GM12875 (cell line): Measurements from ENCODE around the gene GPN3.

Experiments
- H3K4me3 ChIP-seq: one replicate; pipeline ENCODE4 v1.5.1; 2011; ENCODE audit warnings: low read depth, low read length, control low read depth
- CTCF ChIP-seq: IDR thresholded peaks from 2 replicates; pipeline ENCODE4 v1.5.1; 2011; ENCODE audit warnings: low read depth, mild to moderate bottlenecking, control low read depth, inconsistent platforms, low read length, moderate library complexity, borderline replicate concordance; ENCODE audit not compliant: insufficient read depth

GPN3 gene

GRCh38 chr12:110403976-110404682 lies 63.9 kb downstream of the GPN3 start:
- H3K4me3 ChIP-seq = peak overlapping the region; percentile 95
- TF ChIP-seq CTCF = no peak

DNA sequence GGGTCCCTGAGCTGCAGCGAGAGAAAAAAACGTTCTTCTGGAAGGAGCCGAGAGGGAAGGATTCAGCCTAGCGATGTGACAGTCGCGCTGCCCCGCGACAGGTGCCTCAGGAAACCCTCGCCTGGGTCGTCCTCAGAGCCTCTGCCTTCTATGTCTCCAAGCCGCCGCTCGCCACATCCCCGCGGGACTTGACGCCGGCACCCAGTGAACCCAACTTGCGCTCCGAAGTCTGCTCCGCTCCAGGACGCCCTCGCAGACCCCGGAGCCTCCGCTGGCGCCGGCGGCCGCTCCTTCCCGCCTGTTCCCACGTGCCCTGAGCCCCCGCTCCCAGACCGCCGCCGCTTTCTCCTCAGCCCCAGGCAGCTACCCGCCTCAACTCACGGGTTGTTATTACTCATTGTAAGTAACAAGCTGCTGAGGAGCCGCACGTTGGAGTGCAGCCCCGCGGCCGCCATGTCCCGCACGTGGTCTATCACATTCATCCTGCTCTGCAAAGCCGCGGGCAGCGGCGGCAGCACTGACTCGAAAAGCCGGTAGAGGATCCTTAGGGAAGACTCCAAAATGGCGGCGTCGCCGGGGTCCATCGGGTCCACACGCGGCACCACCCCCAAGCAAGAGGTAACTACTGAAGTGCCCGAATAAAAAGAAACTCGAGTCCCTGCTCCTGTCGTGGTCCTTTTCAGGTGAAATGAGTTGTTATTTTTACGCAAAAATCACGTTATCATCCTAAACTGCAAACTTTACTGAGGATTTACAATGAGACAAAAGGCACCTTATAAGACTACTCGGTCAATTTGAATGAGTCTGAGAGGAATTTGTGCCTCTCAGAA lies 64.7 kb downstream of the GPN3 start, which contains the start of gene ANAPC7:
Gene ANAPC7 (minus strand): TSS at position 563 of the 830 bp plus-strand sequence. CDS start 81 bp downstream, at position 482.
- TF ChIP-seq CTCF = no peak
- peak within 1 kb of the TSS; percentile 95 for H3K4me3 ChIP-seq
